A549 (cell line): Measurements from ENCODE around the gene HDLBP.

Experiments used
- CEBPB ChIP-seq, 2 experiments: fragments of >200 bp in 1 of 2; sonication (Bioruptor Twin) in 1 of 2; formaldehyde crosslinking in 1 of 2; IDR thresholded peaks; 2 replicates each; pipeline ENCODE4 v1.6.1; 2012 to 2016
- FOXS1 ChIP-seq: fragments of 250-450 bp; sonication (Bioruptor Pico); IDR thresholded peaks from 2 replicates; pipeline ENCODE4 v1.5.0; 2020; ENCODE audit warnings: mild to moderate bottlenecking, moderate library complexity
- PHF8 ChIP-seq: fragments of 200-600 bp; sonication (generic); IDR thresholded peaks from 2 replicates; pipeline ENCODE4 v1.6.1; 2016; ENCODE audit warnings: low read depth, mild to moderate bottlenecking, antibody characterized with exemption, moderate library complexity, borderline replicate concordance
- SREBF2 ChIP-seq: fragments of 450-650 bp; IDR thresholded peaks from 2 replicates; pipeline ENCODE4 v1.6.1; 2014; ENCODE audit warnings: mild to moderate bottlenecking, moderate library complexity
- TF ChIP-seq, protein P1 (sequence below): fragments of 200-600 bp; sonication (generic); IDR thresholded peaks from 2 replicates; pipeline ENCODE4 v1.6.1; 2016; ENCODE audit warnings: antibody characterized with exemption, mild to moderate bottlenecking, moderate library complexity
- TF ChIP-seq, protein P2 (sequence below): fragments of 150-350 bp; IDR thresholded peaks from 2 replicates; pipeline ENCODE4 v1.6.1; 2014; ENCODE audit warnings: low read depth, mild to moderate bottlenecking, low read length

DNA sequence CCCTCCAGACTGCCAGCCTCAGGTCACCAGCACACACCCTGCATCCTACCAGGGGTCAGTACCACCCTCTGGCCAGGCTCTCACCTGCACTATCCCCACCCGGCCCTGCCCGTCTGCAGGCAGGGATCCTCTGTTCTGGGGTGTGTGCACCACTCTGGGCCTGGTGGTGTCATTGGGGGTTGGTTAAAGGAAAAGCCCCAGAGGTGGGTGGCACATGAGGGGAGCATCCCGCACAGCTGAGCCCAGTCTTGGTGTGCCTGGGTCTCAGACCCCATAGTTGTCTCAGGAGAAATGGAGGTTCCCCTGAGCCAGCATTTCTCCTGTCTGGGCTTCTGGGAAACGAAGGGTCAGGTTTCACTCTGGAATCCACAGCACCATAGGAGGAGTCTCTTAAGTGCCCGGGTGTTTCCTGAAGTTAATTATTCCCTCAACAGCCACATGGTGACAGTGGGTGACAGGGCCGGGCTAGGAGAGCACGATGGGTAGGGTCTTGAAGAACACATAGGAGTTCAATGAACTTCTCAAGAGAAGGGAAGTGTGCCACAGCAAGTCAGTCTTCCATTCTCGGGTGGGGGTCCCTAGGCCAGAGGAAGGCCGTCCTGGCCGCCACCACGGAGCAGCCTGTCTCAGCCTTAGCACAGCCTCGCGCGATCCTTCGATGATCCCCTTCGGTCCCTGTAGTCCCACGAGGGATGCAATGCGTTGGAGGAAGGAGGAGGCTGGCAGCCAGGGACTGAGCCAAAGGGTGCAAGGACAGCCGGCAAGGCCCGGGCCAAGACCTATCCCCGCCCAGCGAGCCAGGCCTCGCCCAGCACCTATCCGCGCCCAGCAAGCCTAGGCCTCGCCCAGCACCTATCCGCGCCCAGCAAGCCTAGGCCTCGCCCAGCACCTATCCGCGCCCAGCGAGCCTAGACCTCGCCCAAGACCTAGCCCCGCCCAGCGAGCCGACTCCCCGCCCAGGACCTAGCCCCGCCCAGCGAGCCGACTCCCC lies 39.5 kb upstream of the HDLBP start:
- TF ChIP-seq, protein P1, sequence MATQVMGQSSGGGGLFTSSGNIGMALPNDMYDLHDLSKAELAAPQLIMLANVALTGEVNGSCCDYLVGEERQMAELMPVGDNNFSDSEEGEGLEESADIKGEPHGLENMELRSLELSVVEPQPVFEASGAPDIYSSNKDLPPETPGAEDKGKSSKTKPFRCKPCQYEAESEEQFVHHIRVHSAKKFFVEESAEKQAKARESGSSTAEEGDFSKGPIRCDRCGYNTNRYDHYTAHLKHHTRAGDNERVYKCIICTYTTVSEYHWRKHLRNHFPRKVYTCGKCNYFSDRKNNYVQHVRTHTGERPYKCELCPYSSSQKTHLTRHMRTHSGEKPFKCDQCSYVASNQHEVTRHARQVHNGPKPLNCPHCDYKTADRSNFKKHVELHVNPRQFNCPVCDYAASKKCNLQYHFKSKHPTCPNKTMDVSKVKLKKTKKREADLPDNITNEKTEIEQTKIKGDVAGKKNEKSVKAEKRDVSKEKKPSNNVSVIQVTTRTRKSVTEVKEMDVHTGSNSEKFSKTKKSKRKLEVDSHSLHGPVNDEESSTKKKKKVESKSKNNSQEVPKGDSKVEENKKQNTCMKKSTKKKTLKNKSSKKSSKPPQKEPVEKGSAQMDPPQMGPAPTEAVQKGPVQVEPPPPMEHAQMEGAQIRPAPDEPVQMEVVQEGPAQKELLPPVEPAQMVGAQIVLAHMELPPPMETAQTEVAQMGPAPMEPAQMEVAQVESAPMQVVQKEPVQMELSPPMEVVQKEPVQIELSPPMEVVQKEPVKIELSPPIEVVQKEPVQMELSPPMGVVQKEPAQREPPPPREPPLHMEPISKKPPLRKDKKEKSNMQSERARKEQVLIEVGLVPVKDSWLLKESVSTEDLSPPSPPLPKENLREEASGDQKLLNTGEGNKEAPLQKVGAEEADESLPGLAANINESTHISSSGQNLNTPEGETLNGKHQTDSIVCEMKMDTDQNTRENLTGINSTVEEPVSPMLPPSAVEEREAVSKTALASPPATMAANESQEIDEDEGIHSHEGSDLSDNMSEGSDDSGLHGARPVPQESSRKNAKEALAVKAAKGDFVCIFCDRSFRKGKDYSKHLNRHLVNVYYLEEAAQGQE: no peak
- TF ChIP-seq SREBF2 (no peak), FOXS1 (CRISPR knock-in tag) (no peak), CEBPB (IDR thresholded peaks at IDR 0.05) (no peak), PHF8 (no peak)
- TF ChIP-seq, protein P2, sequence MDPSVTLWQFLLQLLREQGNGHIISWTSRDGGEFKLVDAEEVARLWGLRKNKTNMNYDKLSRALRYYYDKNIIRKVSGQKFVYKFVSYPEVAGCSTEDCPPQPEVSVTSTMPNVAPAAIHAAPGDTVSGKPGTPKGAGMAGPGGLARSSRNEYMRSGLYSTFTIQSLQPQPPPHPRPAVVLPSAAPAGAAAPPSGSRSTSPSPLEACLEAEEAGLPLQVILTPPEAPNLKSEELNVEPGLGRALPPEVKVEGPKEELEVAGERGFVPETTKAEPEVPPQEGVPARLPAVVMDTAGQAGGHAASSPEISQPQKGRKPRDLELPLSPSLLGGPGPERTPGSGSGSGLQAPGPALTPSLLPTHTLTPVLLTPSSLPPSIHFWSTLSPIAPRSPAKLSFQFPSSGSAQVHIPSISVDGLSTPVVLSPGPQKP: no peak
